K562 (cell line): Measurements from ENCODE around the gene TERC. TPM values are rescaled to one million over a fixed set of nuclear protein-coding genes. Genes with fewer than 3 reads are reported as not detected.
A peak's percentile ranks its signal among the peaks of the same experiment; 100 is the strongest.

Experiments
- ATAC-seq: fragments of 200-7000 bp; cut with Tn5 transposase; 3 replicates; pipeline ENCODE4 v1.9.1; 2020; ENCODE audit warnings: moderate library complexity
- BruUV-seq: library from RNA; stranded (reverse); fragments of 400-500 nt; replicated peaks from 2 replicates; lab custom pipeline; 2021; lab: Mats Ljungman, UMichigan
- CTCF ChIA-PET: fragments of 300-600 bp; formaldehyde crosslinking; extraction: SDS; loops from one replicate; lab custom pipeline; 2021; ENCODE audit warnings: low intra/inter-chr PET ratio; lab: Yijun Ruan, JAX
- POLR2A ChIA-PET: fragments of 300-600, 350-650 bp; sonication (Branson Sonifier 250); formaldehyde crosslinking; extraction: SDS; loops from one replicate; lab custom pipeline; 2021; ENCODE audit warnings: antibody characterized with exemption, inconsistent platforms; lab: Yijun Ruan, JAX
- DNase-seq, 4 experiments: peaks; one replicate each; pipeline versions ENCODE4 v3.0.0 to v3.0.0-alpha.2; 2011 to 2018; ENCODE audit warnings: low spot score in 3 of 4, mixed read lengths in 3 of 4; ENCODE audit errors: extremely low read depth in 1 of 4
- FAIRE-seq: peaks from 2 replicates; lab custom pipeline; 2011; peaks lifted over from hg19 to GRCh38; lab: Jason Lieb, UNC
- H2AFZ ChIP-seq: 2 replicates; pipeline ENCODE4 v1.6.0; 2011; ENCODE audit warnings: low read depth, low read length, control low read depth, inconsistent platforms
- H3K27ac ChIP-seq: fragments of 200-600 bp; 3 replicates; pipeline ENCODE4 v1.8.0; 2011; ENCODE audit warnings: low read depth, mild to moderate bottlenecking, control low read depth, inconsistent platforms, low read length, moderate library complexity, mixed read lengths; ENCODE audit errors: extremely low read depth
- H3K27me3 ChIP-seq, 2 experiments: fragments of 300-600 bp in 1 of 2; 2 replicates in 1 of 2; 3 replicates in 1 of 2; pipeline versions ENCODE4 v1.6.0 to v1.8.0; 2011; ENCODE audit warnings: inconsistent platforms in 2 of 2, low read length in 2 of 2, mild to moderate bottlenecking in 1 of 2, mixed read lengths in 1 of 2, moderate library complexity in 1 of 2; ENCODE audit not compliant: control insufficient read depth in 2 of 2, insufficient read depth in 2 of 2
- H3K36me3 ChIP-seq: fragments of 300-600 bp; 3 replicates; pipeline ENCODE4 v1.8.0; 2011; ENCODE audit warnings: mild to moderate bottlenecking, low read length, inconsistent platforms; ENCODE audit not compliant: control insufficient read depth, insufficient read depth
- H3K4me1 ChIP-seq, 2 experiments: fragments of 200-600 bp in 1 of 2; replicated peaks in 1 of 2; 2 replicates in 1 of 2; 3 replicates in 1 of 2; pipeline versions ENCODE4 v1.5.1 to v1.8.0; 2011; ENCODE audit warnings: inconsistent platforms in 2 of 2, low read length in 2 of 2, mild to moderate bottlenecking in 1 of 2, mixed read lengths in 1 of 2, moderate library complexity in 1 of 2; ENCODE audit not compliant: control insufficient read depth in 2 of 2, insufficient read depth in 2 of 2
- H3K4me2 ChIP-seq: 2 replicates; pipeline ENCODE4 v1.6.1; 2011; ENCODE audit warnings: low read length, control low read depth, inconsistent platforms, mixed read lengths; ENCODE audit not compliant: insufficient read depth
- H3K4me3 ChIP-seq: fragments of 200-600 bp; sonication (generic), shearing (Covaris generic); 2 replicates; pipeline ENCODE4 v1.5.1; 2016; ENCODE audit warnings: control low read depth, inconsistent platforms
- H3K79me2 ChIP-seq: fragments of 200-600 bp; 3 replicates; pipeline ENCODE4 v1.8.0; 2011; ENCODE audit warnings: low read length, inconsistent platforms; ENCODE audit not compliant: control insufficient read depth, insufficient read depth
- H3K9ac ChIP-seq, 2 experiments: 2 replicates each; pipeline versions ENCODE4 v1.6.0 to v1.6.1; 2011; ENCODE audit warnings: low read depth in 2 of 2, low read length in 2 of 2, control low read depth in 1 of 2, inconsistent platforms in 1 of 2, mild to moderate bottlenecking in 1 of 2, mixed read lengths in 1 of 2; ENCODE audit not compliant: insufficient read depth in 1 of 2
- H3K9me1 ChIP-seq: one replicate; pipeline ENCODE4 v1.6.0; 2011; ENCODE audit warnings: inconsistent platforms, mild to moderate bottlenecking, low read length, moderate library complexity; ENCODE audit not compliant: control insufficient read depth, insufficient read depth
- H3K9me3 ChIP-seq: replicated peaks from 2 replicates; pipeline ENCODE4 v1.5.1; 2011; ENCODE audit warnings: low read depth, low read length, inconsistent platforms; ENCODE audit not compliant: control insufficient read depth, insufficient read depth
- H4K20me1 ChIP-seq: replicated peaks from 2 replicates; pipeline ENCODE4 v1.6.1; 2011; ENCODE audit warnings: low read length, inconsistent platforms, mixed read lengths; ENCODE audit not compliant: control insufficient read depth, insufficient read depth
- ATF4 ChIP-seq: fragments of 450-650 bp; formaldehyde crosslinking; IDR thresholded peaks from 2 replicates; pipeline ENCODE4 v1.4.0; 2022; ENCODE audit warnings: mild to moderate bottlenecking, moderate library complexity
- CGGBP1 ChIP-seq: fragments of 250-450 bp; sonication (Bioruptor Pico); IDR thresholded peaks from 2 replicates; pipeline ENCODE4 v1.9.0; 2021; ENCODE audit warnings: mild to moderate bottlenecking
- E2F1 ChIP-seq: sonication (generic); formaldehyde crosslinking; IDR thresholded peaks from 2 replicates; pipeline ENCODE4 v1.8.1; 2023; ENCODE audit warnings: mild to moderate bottlenecking, missing genetic modification reagents, moderate library complexity
- FOXJ3 ChIP-seq: sonication (generic); formaldehyde crosslinking; IDR thresholded peaks from 2 replicates; pipeline ENCODE4 v1.4.0; 2020; ENCODE audit warnings: mild to moderate bottlenecking, missing genetic modification reagents
- HMBOX1 ChIP-seq: sonication (generic); IDR thresholded peaks from 2 replicates; pipeline ENCODE4 v1.6.1; 2016
- HNRNPK ChIP-seq: fragments of 200-400 bp; formaldehyde crosslinking; IDR thresholded peaks from one replicate; pipeline ENCODE4 v1.6.1; 2018; ENCODE audit warnings: mild to moderate bottlenecking, low read depth, low read length; ENCODE audit not compliant: poor library complexity, severe bottlenecking
- KDM1A ChIP-seq, 2 experiments: fragments of 450-650 bp; IDR thresholded peaks; 2 replicates each; pipeline ENCODE4 v1.6.1; 2016; ENCODE audit warnings: mild to moderate bottlenecking in 2 of 2
- NUFIP1 ChIP-seq: fragments of 450-650 bp; IDR thresholded peaks from 2 replicates; pipeline ENCODE4 v1.6.1; 2018; ENCODE audit not compliant: partially characterized antibody
- POU5F1 ChIP-seq: fragments of 150-350 bp; IDR thresholded peaks from 2 replicates; pipeline ENCODE4 v1.6.1; 2014; ENCODE audit warnings: borderline replicate concordance, low read length, low read depth, mild to moderate bottlenecking; ENCODE audit not compliant: partially characterized antibody
- RBM25 ChIP-seq: fragments of 200-400 bp; formaldehyde crosslinking; IDR thresholded peaks from 2 replicates; pipeline ENCODE4 v1.6.1; 2018; ENCODE audit warnings: low read length, low read depth, moderate library complexity; ENCODE audit not compliant: severe bottlenecking
- RUNX1 ChIP-seq: sonication (generic); IDR thresholded peaks from 2 replicates; pipeline ENCODE4 v1.6.1; 2016; ENCODE audit warnings: antibody characterized with exemption, low read depth
- SIN3B ChIP-seq: fragments of 450-650 bp; IDR thresholded peaks from 2 replicates; pipeline ENCODE4 v1.6.1; 2017; ENCODE audit warnings: low read depth, mild to moderate bottlenecking, moderate library complexity
- THAP12 ChIP-seq: fragments of 250-450 bp; sonication (Bioruptor Pico); IDR thresholded peaks from 2 replicates; pipeline ENCODE4 v1.9.0; 2021; ENCODE audit warnings: mild to moderate bottlenecking, inconsistent platforms
- ZNF143 ChIP-seq: sonication (generic); formaldehyde crosslinking; IDR thresholded peaks from 2 replicates; pipeline ENCODE4 v1.9.0; 2022; ENCODE audit warnings: mild to moderate bottlenecking, missing genetic modification reagents
- ZNF445 ChIP-seq: fragments of 250-450 bp; sonication (Bioruptor Pico); IDR thresholded peaks from 2 replicates; pipeline ENCODE4 v1.4.0; 2020; ENCODE audit warnings: low read depth, mild to moderate bottlenecking, moderate library complexity
- ZNF707 ChIP-seq: fragments of 250-450 bp; sonication (Bioruptor Pico); conservative IDR thresholded peaks from 2 replicates; pipeline ENCODE4 v1.8.0; 2022; ENCODE audit warnings: inconsistent platforms, mild to moderate bottlenecking, moderate library complexity
- WGBS: fragments of 100-300 bp; shearing (Covaris generic); methylation state at CpG from one replicate; pipeline ENCODE4 v1.1.6; 2016; ENCODE audit warnings: low coverage, mixed read lengths; ENCODE audit not compliant: insufficient coverage; ENCODE audit errors: missing lambda C conversion rate; 5-methylcytosine and 5-hydroxymethylcytosine counted together
- in situ Hi-C: fragments of 300-500 bp; cut with MboI; formaldehyde crosslinking; loops from 4 replicates; pipeline ENCODE4 v1.15.0; 2018; ENCODE audit warnings: inconsistent platforms, mixed read lengths
- intact Hi-C: fragments of 100-400 bp; cut with micrococcal nuclease; formaldehyde crosslinking; loops from 2 replicates; pipeline ENCODE4 v1.14.2; 2022
- polyA plus RNA-seq, 8 experiments: library from polyadenylated mRNA; depleted of rRNA in 4 of 8; stranded (reverse) in 5 of 8; unstranded in 3 of 8; fragments of >200 nt; fragmentation: Nextera tagmentation in 2 of 8; fragmentation: Illumina TruSeq in 1 of 8; extraction: Ambion mirVana in 2 of 8; extraction: Trizol in 1 of 8; gene quantifications; 2 replicates each; pipeline versions ENCODE4 v1.2.1 to v1.2.3, GENCODE V29; 2011 to 2014; ENCODE audit warnings: inconsistent platforms in 1 of 8, missing spikeins in 1 of 8
- total RNA-seq, 7 experiments: library from RNA; depleted of rRNA in 6 of 7; stranded (reverse); fragments of >200 nt in 6 of 7; fragmentation: Illumina TruSeq in 2 of 7; extraction: Trizol in 2 of 7; gene quantifications; 2 replicates each; pipeline versions ENCODE4 v1.2.1 to v1.2.3, GENCODE V29; 2011 to 2021; ENCODE audit warnings: low replicate concordance in 1 of 7

The TERC gene
- total and polyA plus RNA-seq, 9 of the 15 experiments (the other 6 are each of a cell fraction or from before 2014, with no cell fraction given) = 0.77 to 234 (median 27.9) TPM; not detected in 3

- intact Hi-C loops = no loop called here
- H2AFZ ChIP-seq = peak overlapping the region; percentile 62
- WGBS = 15% methylated on average over 5 of the region's 5 CpGs
- in situ Hi-C loops = no loop called here
- peak overlapping the region; percentile 47; the same call in 1 of the 3 replicates for H3K27ac ChIP-seq
- no peak overlapping the region for H3K4me3 ChIP-seq
- no peaks in the 10 kb centered on the region for H3K27me3 ChIP-seq
- H3K79me2 ChIP-seq = no peaks in the 10 kb centered on the region
- H3K9me3 ChIP-seq = peaks cover 17% of the 10 kb centered on the region
- H3K36me3 ChIP-seq = no peaks in the 10 kb centered on the region
- ChIA-PET POLR2A (no interaction called here), CTCF (no interaction called here)
- BruUV-seq = no TSS peak
- H3K9me1 ChIP-seq = no peaks in the 10 kb centered on the region
- H3K4me1 ChIP-seq = peaks cover 0 to 36% of the 10 kb centered on the region in 2 experiments; a peak in 4 of 5 replicates
- H4K20me1 ChIP-seq = no peaks in the 10 kb centered on the region
- H3K4me2 ChIP-seq = no peak overlapping the region
- DNase-seq (peak in 1 of 4 experiments; percentile 56), FAIRE-seq (no peak), ATAC-seq (no peak)
- peak overlapping the region in 1 of 2 experiments; percentile 8; a peak in 1 of 4 replicates for H3K9ac ChIP-seq
- TF ChIP-seq RBM25 = no peak
- TF ChIP-seq RUNX1 = no peak
- TF ChIP-seq POU5F1 = no peak
- TF ChIP-seq SIN3B = no peak
- TF ChIP-seq E2F1 (CRISPR knock-in tag) = no peak
- TF ChIP-seq ZNF143 (CRISPR knock-in tag) = no peak
- no peak for TF ChIP-seq ZNF445
- no peak for TF ChIP-seq FOXJ3
- no peak for TF ChIP-seq HMBOX1
- TF ChIP-seq CGGBP1 (CRISPR knock-in tag) = no peak
- no peak for TF ChIP-seq KDM1A (IDR thresholded peaks at IDR 0.05)
- no peak for TF ChIP-seq THAP12
- no peak for TF ChIP-seq HNRNPK
- no peak for TF ChIP-seq ZNF707
- no peak for TF ChIP-seq ATF4 (CRISPR knock-in tag)
- TF ChIP-seq NUFIP1 = no peak
Observed at GRCh38 chr3:169758359-169758994, 6.4 kb downstream of the TERC start.
